CD4-positive, alpha-beta T cell treated with Interleukin-15 for 1 hour (primary cell): ENCODE data around the gene CCR4.
"Not testable (repeated sequence)": the region's sequence is repeated elsewhere in the genome, so short reads cannot be mapped to it uniquely, and the experiment has no call there.

ENCODE experiments used
- DNase-seq: peaks from one replicate; pipeline ENCODE4 v3.0.0-alpha.2; 2020

Gene CCR4

GRCh38 chr3:32984918-32985317 is 33.5 kb downstream of the CCR4 start:
- DNase-seq: not testable (repeated sequence)

GRCh38 chr3:32989171-32989570 is 37.7 kb downstream of the CCR4 start:
- DNase-seq: no peak

GRCh38 chr3:32990116-32990515 is 38.7 kb downstream of the CCR4 start:
- DNase-seq: no peak

GRCh38 chr3:32991781-32992180 is 40.3 kb downstream of the CCR4 start:
- DNase-seq: no peak

GRCh38 chr3:32992310-32992686 is 40.9 kb downstream of the CCR4 start:
- no peak for DNase-seq

GRCh38 chr3:32994045-32994444 is 42.6 kb downstream of the CCR4 start:
- no peak for DNase-seq

- DNase-seq: no peak
Observed at GRCh38 chr3:32995098-32995497, 43.7 kb downstream of the CCR4 start.

GRCh38 chr3:32996048-32996754 is 44.8 kb downstream of the CCR4 start:
- no peak for DNase-seq

- DNase-seq: no peak
Observed at GRCh38 chr3:32996755-32997091, 45.3 kb downstream of the CCR4 start.

- no peak for DNase-seq
Observed at GRCh38 chr3:32998631-32999451, 47.4 kb downstream of the CCR4 start.

GRCh38 chr3:33000691-33001385 is 49.4 kb downstream of the CCR4 start:
- no peak for DNase-seq

- no peak for DNase-seq
Observed at GRCh38 chr3:33001889-33002288, 50.4 kb downstream of the CCR4 start.

GRCh38 chr3:33003308-33003707 is 51.9 kb downstream of the CCR4 start:
- DNase-seq: no peak

- DNase-seq: no peak
Observed at GRCh38 chr3:33004205-33004604, 52.8 kb downstream of the CCR4 start.

- no peak for DNase-seq
Observed at GRCh38 chr3:33004961-33005360, 53.5 kb downstream of the CCR4 start.
